HUES48 (cell line): ENCODE data around the gene TECTB.

Experiments
- H3K27ac ChIP-seq: one replicate; pipeline ENCODE4 v1.7.0; 2013; ENCODE audit warnings: low read depth, low read length, inconsistent platforms
- H3K27me3 ChIP-seq: 2 replicates; pipeline ENCODE4 v1.6.1; 2013; ENCODE audit warnings: mild to moderate bottlenecking, low read length; ENCODE audit not compliant: control insufficient read depth, insufficient read depth
- H3K36me3 ChIP-seq: 2 replicates; pipeline ENCODE4 v1.6.1; 2013; ENCODE audit warnings: low read length; ENCODE audit not compliant: control insufficient read depth, insufficient read depth
- H3K4me1 ChIP-seq: 2 replicates; pipeline ENCODE4 v1.6.1; 2013; ENCODE audit warnings: mild to moderate bottlenecking, low read length; ENCODE audit not compliant: control insufficient read depth, insufficient read depth
- H3K4me3 ChIP-seq: 2 replicates; pipeline ENCODE4 v1.5.1; 2013; ENCODE audit warnings: mild to moderate bottlenecking, low read depth, low read length
- H3K9ac ChIP-seq: 2 replicates; pipeline ENCODE4 v1.6.1; 2013; ENCODE audit warnings: mild to moderate bottlenecking, low read depth, low read length, moderate library complexity
- H3K9me3 ChIP-seq: 2 replicates; pipeline ENCODE4 v1.6.1; 2013; ENCODE audit warnings: low read length; ENCODE audit not compliant: control insufficient read depth, insufficient read depth

Gene TECTB

DNA sequence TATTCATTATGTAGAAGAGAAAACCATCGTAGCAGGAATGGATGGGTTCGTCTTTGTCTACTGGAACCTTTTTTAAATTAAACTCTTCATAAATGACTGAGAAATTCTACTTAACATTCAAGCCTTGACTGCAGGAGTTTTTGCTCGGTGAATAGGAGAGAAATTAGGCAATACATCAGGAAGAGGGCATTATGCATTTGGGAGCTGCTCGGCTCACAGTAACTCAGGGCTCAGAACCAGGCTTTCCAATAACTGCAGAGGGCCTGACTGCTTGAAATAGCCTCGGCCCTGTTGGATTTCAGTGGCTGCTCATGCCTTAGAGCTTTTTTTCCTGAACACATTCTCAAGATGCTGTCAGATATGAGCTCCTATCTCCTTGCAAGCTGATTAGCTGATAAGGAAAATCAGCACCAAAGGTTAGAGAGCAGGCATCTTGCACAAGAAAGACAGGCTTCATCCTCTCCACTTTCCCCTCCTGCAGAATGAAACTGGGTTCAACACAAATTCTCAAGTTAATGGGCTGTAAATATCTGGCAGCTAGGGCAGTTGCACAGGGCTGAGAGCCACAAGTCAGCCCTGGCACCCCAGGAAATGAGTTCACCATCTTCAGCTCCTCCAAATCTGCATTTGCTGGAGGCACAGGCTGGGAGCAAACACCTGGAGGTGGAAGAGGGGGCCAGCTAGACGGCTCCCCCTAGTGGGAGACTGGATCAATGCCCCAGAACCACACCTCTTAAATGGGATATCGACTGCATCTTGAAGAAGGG lies 24.3 kb downstream of the TECTB start:
- H3K27me3 ChIP-seq = no peaks in the 10 kb centered on the region
- H3K9me3 ChIP-seq = no peaks in the 10 kb centered on the region
- H3K4me3 ChIP-seq = no peak overlapping the region
- H3K9ac ChIP-seq = no peak overlapping the region
- no peaks in the 10 kb centered on the region for H3K36me3 ChIP-seq
- H3K27ac ChIP-seq = no peak overlapping the region
- H3K4me1 ChIP-seq = peaks cover 5% of the 10 kb centered on the region

DNA sequence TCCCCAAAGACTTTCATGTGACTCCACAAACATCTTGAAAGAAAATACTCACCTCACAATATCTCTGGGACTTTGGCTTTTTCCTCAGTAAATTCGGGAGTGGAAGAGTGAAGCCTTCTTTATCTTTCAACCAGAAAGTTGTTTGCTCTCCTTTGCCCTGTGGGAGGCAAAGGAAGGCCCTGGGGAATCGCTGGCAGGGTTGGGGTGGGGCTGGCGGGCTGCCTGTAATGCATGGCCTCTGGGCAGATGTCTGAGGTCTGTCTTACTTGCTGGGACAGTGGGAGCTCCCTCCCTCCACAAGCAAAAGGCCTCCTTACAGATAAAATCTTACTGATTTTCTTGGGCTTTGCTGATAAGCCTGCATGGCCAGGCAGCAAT lies 24.9 kb downstream of the TECTB start:
- Histone ChIP-seq H3K27ac (no peak overlapping the region), H3K9me3 (no peaks in the 10 kb centered on the region), H3K9ac (no peak overlapping the region), H3K4me3 (no peak overlapping the region), H3K4me1 (peaks cover 5% of the 10 kb centered on the region), H3K36me3 (no peaks in the 10 kb centered on the region), H3K27me3 (no peaks in the 10 kb centered on the region)

DNA sequence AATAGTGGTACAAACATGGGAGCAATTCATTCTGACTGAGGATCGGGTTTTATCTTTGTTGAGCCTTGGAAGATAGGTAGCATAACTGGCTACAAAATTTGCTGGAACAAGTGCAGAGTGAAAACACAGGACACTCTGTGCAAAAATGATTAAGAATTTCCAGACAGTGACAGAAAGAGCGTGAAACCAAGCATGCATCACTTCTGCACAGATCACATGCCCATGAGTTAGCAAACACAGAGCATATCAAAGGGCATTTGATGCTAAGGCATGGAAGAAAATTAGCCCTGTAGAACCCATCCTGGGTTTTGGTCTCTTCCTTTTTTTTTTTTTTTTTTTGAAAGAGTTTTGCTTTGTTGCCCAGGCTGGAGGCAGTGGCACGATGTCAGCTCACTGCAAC lies 28.3 kb downstream of the TECTB start:
- H3K4me3 ChIP-seq = no peak overlapping the region
- H3K36me3 ChIP-seq = no peaks in the 10 kb centered on the region
- H3K27ac ChIP-seq = no peak overlapping the region
- peaks cover 5% of the 10 kb centered on the region for H3K4me1 ChIP-seq
- H3K27me3 ChIP-seq = no peaks in the 10 kb centered on the region
- no peak overlapping the region for H3K9ac ChIP-seq
- H3K9me3 ChIP-seq = no peaks in the 10 kb centered on the region

DNA sequence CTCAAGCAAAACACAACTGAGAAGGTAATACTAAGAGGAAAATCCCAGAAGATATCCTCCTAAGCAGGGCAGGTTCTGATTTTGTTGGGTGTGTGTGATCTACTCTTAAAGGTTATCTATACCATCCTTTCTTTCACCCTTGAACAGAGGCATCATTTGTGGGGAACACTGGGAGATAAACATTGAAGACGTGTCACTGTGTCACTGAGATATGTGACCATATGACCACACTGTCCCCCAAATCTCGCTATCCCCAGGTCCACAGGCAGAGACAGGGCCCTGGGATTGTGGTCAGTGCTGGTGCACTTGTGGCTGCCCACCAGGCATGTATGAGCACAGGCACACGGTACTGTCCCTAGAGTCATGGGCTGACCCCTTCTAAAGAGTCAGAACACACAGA lies 30.0 kb downstream of the TECTB start:
- no peaks in the 10 kb centered on the region for H3K27me3 ChIP-seq

DNA sequence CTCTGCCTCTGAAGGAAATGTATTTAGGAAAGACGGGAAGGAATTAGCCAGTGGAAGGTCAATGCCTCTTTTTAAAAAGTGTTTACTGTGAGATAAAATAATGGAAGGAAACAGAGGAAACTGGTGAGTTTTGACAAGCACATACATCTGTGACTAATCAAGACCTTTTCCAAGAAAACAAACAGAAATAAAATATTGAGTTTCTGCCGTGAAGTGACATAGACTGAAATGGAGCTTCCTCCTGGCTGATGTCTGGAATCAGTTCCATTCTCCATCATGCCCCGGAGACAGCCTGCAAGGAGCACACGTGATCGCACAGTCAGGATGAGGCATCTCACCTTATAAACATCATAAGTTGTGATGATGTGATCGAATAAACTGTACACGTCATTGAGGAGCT lies 30.7 kb downstream of the TECTB start:
- no peak overlapping the region for H3K4me3 ChIP-seq
- H3K9me3 ChIP-seq = no peaks in the 10 kb centered on the region
- no peaks in the 10 kb centered on the region for H3K4me1 ChIP-seq
- H3K27ac ChIP-seq = no peak overlapping the region
- H3K36me3 ChIP-seq = no peaks in the 10 kb centered on the region
- no peak overlapping the region for H3K9ac ChIP-seq
- H3K27me3 ChIP-seq = no peaks in the 10 kb centered on the region

More for the DNA sequence above, 30.0 kb downstream of the TECTB start:
- no peak overlapping the region for H3K9ac ChIP-seq
- no peaks in the 10 kb centered on the region for H3K36me3 ChIP-seq
- no peaks in the 10 kb centered on the region for H3K4me1 ChIP-seq
- no peaks in the 10 kb centered on the region for H3K9me3 ChIP-seq
- no peak overlapping the region for H3K27ac ChIP-seq
- no peak overlapping the region for H3K4me3 ChIP-seq

DNA sequence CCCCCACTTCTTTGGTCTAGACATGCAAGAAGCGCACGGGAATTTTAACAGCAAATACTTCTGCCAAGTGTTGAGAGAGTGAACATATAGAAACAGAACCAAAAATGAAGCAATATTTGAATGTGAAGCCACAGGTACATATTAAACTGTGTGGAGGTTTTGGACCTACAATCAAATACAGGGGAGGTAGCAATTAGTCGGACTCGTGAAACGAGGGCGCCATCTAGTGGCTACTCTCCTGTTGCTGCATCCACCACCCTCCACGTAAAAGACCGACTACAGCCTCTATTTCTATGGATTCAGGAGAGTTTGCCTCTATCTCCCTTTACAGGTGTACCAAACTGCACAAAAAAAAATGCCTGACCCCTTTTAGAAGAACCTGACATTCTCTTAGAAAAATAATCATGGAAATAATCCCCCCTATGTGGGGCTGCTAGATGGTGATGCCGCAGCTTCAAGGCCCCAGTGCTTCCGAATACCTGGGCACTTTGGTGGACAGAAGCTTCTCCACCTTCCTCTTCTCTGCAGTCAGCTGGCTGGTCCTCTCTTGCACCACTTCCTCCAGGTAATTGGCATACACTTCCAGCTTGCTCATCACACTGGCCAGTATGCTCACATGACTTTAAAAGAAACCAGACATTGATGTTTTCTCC lies 31.7 kb downstream of the TECTB start:
- Histone ChIP-seq H3K4me1 (no peaks in the 10 kb centered on the region), H3K4me3 (no peak overlapping the region), H3K9me3 (no peaks in the 10 kb centered on the region), H3K36me3 (no peaks in the 10 kb centered on the region), H3K27ac (no peak overlapping the region), H3K27me3 (no peaks in the 10 kb centered on the region), H3K9ac (no peak overlapping the region)

DNA sequence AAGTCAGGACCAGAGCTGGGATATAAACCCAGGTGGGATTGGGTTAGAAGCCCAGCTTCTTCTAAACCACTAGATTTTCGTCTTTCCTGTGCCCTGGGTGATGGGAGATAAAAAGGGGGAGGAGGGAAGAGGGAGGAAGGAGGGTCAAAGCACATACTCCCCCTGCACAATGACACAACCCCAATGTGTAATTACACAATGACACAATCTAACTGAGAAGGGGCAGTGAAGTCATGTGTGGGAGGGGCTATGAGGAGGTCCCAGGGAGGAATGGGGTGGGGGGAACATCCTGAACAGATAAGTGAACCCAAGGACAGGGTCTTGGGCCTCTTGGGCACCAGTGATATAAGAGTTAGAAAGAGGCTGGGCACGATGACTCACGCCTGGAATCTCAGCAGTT lies 44.5 kb downstream of the TECTB start:
- Histone ChIP-seq H3K27me3 (no peaks in the 10 kb centered on the region), H3K9ac (no peak overlapping the region), H3K9me3 (no peaks in the 10 kb centered on the region), H3K36me3 (no peaks in the 10 kb centered on the region), H3K4me1 (no peaks in the 10 kb centered on the region), H3K27ac (no peak overlapping the region), H3K4me3 (no peak overlapping the region)

DNA sequence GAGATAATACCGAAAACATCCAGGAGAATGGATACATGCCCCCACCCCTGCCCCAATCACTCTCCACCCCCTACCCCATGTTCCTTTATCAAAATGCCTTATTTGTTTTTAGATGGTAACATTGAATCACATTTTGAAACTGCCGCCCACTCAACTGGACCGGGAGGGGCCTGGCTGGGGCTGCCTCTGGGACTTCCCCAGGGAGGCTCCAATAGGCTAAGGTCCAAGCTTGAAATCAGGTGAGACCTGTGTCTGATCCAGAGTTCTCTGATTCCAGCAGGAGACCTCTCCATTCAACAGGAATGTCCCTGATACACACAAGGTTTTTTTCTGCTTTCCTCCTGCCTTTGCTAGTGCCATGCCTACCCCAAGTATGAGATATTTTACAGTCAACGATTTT lies 47.0 kb downstream of the TECTB start:
- Histone ChIP-seq H3K9ac (no peak overlapping the region), H3K4me3 (no peak overlapping the region), H3K27me3 (no peaks in the 10 kb centered on the region), H3K4me1 (no peaks in the 10 kb centered on the region), H3K36me3 (no peaks in the 10 kb centered on the region), H3K27ac (no peak overlapping the region), H3K9me3 (no peaks in the 10 kb centered on the region)

DNA sequence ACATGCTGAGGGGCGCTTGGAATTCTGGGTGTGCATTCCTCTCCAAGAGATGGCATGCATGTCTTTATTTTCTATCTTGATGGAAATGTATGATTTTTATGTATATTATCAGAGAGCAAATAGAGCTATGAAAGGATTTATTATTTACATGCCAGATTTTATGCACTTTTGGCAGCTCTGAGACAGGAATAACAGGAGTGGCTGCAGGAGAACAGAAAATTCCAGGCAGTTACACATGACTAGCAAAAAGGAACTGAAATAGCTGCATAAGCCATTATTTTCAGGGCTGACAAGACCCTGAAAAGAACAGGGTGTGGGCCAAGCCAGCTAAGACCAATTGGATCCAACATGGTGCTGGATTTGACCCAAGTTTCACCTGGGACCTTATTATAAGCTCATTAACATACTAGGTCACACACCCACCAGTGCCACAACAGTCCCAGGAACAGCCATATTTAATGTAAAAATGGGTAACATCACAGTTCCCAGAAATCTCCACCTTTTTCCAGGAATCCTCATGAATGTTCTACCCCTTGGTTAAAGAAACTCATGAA lies 47.5 kb downstream of the TECTB start:
- no peaks in the 10 kb centered on the region for H3K36me3 ChIP-seq
- H3K4me1 ChIP-seq = no peaks in the 10 kb centered on the region
- H3K27me3 ChIP-seq = no peaks in the 10 kb centered on the region
- H3K9ac ChIP-seq = no peak overlapping the region
- H3K27ac ChIP-seq = no peak overlapping the region
- H3K4me3 ChIP-seq = no peak overlapping the region
- H3K9me3 ChIP-seq = no peaks in the 10 kb centered on the region

DNA sequence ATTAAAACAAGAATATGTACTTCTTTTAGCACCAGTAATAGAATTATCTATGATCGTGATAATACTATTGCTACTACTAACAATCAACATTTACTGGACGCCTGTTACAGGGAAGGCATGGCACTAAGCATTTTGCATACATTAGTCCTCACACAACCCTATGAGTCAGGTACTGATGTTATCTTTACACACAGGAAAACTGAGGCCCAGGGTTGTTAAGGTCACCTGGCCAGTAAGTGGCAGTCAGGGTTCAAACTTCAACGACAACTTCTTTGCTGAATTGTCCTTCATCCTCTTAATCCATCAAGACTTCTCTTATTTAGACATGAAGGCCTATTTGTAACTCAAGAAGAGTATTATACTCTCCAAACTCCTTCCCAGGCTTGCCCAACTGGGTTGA lies 48.8 kb downstream of the TECTB start:
- H3K36me3 ChIP-seq = no peaks in the 10 kb centered on the region
- no peak overlapping the region for H3K27ac ChIP-seq
- no peak overlapping the region for H3K9ac ChIP-seq
- H3K4me1 ChIP-seq = no peaks in the 10 kb centered on the region
- no peaks in the 10 kb centered on the region for H3K27me3 ChIP-seq
- H3K9me3 ChIP-seq = no peaks in the 10 kb centered on the region
- no peak overlapping the region for H3K4me3 ChIP-seq

DNA sequence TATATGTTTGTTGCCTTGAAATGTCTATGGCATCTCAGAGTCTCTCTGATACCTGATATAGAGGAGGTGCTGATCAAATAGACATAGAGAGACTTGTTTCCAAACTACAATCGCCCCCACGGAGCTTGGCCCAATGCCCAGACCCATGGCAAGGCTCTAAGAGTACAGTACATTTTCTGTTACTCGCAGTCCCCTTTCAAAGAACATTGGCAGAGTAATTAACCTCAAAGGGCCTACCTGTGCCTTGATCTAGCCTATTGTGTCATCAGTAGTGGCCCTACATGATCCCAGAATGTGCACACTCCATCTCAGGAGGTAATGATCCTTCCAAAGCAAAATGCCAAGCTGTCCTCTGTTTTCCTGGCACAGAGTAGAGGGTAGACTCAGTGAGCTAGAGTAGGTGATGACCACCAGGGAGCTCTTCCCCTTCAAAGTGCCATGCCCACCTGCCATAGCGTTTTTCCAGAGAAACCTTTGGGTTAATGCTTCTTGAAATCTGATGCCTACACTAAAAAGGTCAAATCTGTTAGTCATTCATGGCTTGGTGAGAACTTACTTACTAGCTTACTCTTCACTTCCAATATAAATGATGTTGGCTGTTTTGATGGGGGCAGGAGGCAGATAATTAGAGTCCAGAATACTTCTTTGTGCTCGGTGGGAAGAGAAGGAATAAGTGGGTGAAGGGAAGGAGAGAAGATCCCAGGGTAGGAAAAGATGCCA lies 49.5 kb downstream of the TECTB start:
- Histone ChIP-seq H3K4me1 (no peaks in the 10 kb centered on the region), H3K27me3 (no peaks in the 10 kb centered on the region), H3K9me3 (no peaks in the 10 kb centered on the region), H3K36me3 (no peaks in the 10 kb centered on the region), H3K9ac (no peak overlapping the region), H3K27ac (no peak overlapping the region), H3K4me3 (no peak overlapping the region)
